Measurements from ENCODE around the gene RASA1. TPM values are rescaled to one million over a fixed set of nuclear protein-coding genes. Genes with fewer than 3 reads are reported as not detected.

Gene RASA1
- total and polyA plus RNA-seq, 5 donors from 2014 or later, result 6.8 to 37.8 (median 8.6) TPM

DNA sequence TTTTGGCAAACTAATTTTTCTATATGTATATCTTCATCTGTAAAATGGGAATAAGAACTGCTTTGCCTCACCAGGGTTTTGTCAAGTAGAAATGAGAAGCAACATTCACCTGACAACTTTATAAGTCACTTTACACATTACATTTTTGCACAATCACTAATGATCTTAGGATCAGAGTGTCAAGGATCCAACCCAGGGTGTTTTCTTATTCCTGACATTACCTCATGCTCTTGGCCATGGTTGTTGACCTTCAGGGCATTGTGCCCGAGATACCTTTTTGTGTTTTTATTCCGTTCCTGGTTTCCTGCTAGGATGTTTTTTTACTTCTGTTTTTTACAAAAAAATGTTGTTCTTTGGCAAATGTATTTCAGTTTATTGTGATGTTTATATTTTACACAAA is 22.2 kb upstream of the RASA1 start:
- Histone ChIP-seq H3K36me3 (ENCODE audit: control insufficient read depth, insufficient read depth, low read length) (no peaks in the 10 kb centered on the region), H3K27me3 (ENCODE audit: control insufficient read depth, insufficient read depth, low read length) (no peaks in the 10 kb centered on the region), H3K4me3 (ENCODE audit: low read depth, low read length) (no peak overlapping the region), H3K27ac (ENCODE audit: insufficient read depth, low read length, poor library complexity, severe bottlenecking) (no peak overlapping the region), H3K9me3 (ENCODE audit: control insufficient read depth in 2 of 2, low read length in 2 of 2) (no peaks in the 10 kb centered on the region), H3K4me1 (ENCODE audit: control insufficient read depth, insufficient read depth, low read length, poor library complexity, severe bottlenecking) (no peaks in the 10 kb centered on the region)
- no peak for DNase-seq
- no peak overlapping the region for H3K4me3 Mint-ChIP-seq
- peaks cover 0 to 5% (median 0%) of the 10 kb centered on the region in 4 donors for H3K4me1 Mint-ChIP-seq
- no peaks in the 10 kb centered on the region for H3K36me3 Mint-ChIP-seq
- H3K27me3 Mint-ChIP-seq, result no peaks in the 10 kb centered on the region
- no peaks in the 10 kb centered on the region for H3K9me3 Mint-ChIP-seq
- no peak for ATAC-seq (ENCODE audit: low read depth in 2 of 2)
- H3K27ac Mint-ChIP-seq, result no peak overlapping the region

DNA sequence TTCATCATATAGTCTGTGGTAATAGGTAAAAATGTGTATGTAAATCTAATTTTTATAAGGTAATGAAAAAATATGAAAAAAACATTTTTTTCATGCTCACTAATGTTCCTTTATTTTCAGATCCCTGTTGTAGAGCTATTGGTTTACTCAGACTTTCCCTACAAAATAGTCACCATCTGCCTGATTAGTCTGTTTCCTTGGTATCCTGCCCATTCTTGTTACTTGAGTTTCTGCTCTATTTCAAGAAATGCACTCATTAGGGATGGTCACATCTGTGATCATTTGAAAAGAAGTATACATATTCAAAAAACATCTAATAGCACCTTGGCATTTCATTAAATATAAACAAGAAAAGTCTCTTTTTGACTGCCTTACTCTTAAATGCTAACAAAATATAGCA is 21.6 kb upstream of the RASA1 start:
- H3K9me3 Mint-ChIP-seq, result no peaks in the 10 kb centered on the region
- H3K36me3 Mint-ChIP-seq, result no peaks in the 10 kb centered on the region
- no peaks in the 10 kb centered on the region for H3K27me3 Mint-ChIP-seq
- H3K4me3 Mint-ChIP-seq, result no peak overlapping the region
- DNase-seq (no peak), ATAC-seq (ENCODE audit: low read depth in 2 of 2) (no peak)
- Histone ChIP-seq H3K27me3 (ENCODE audit: control insufficient read depth, insufficient read depth, low read length) (no peaks in the 10 kb centered on the region), H3K4me3 (ENCODE audit: low read depth, low read length) (no peak overlapping the region), H3K9me3 (ENCODE audit: control insufficient read depth in 2 of 2, low read length in 2 of 2) (no peaks in the 10 kb centered on the region), H3K27ac (ENCODE audit: insufficient read depth, low read length, poor library complexity, severe bottlenecking) (no peak overlapping the region), H3K36me3 (ENCODE audit: control insufficient read depth, insufficient read depth, low read length) (no peaks in the 10 kb centered on the region), H3K4me1 (ENCODE audit: control insufficient read depth, insufficient read depth, low read length, poor library complexity, severe bottlenecking) (no peaks in the 10 kb centered on the region)
- H3K27ac Mint-ChIP-seq, result no peak overlapping the region
- H3K4me1 Mint-ChIP-seq, result peaks cover 0 to 5% (median 0%) of the 10 kb centered on the region in 4 donors

DNA sequence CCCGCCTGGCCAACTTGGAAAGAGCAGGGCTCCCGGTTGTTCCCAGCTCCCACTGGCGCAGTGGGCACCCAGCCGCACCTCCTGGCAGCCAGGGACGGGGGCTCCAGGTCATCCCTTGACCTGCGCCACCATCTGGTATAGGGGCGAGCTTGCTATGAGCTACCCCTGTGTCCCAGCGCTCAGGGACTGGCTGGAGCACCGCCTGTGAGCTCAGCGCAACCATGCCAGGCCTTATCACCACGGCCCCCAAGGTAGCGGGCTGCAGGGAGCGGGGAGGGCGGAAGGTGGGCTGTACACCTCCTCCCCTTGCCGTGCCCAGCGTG is 15.4 kb upstream of the RASA1 start:
- Mint-ChIP-seq H3K27me3 (peaks cover 19% of the 10 kb centered on the region), H3K9me3 (no peaks in the 10 kb centered on the region), H3K4me3 (no peak overlapping the region), H3K4me1 (no peaks in the 10 kb centered on the region), H3K27ac (no peak overlapping the region), H3K36me3 (no peaks in the 10 kb centered on the region)
- Histone ChIP-seq H3K9me3 (ENCODE audit: control insufficient read depth in 2 of 2, low read length in 2 of 2) (no peaks in the 10 kb centered on the region), H3K27me3 (ENCODE audit: control insufficient read depth, insufficient read depth, low read length) (no peaks in the 10 kb centered on the region), H3K27ac (ENCODE audit: insufficient read depth, low read length, poor library complexity, severe bottlenecking) (no peak overlapping the region), H3K4me3 (ENCODE audit: low read depth, low read length) (no peak overlapping the region), H3K4me1 (ENCODE audit: control insufficient read depth, insufficient read depth, low read length, poor library complexity, severe bottlenecking) (no peaks in the 10 kb centered on the region), H3K36me3 (ENCODE audit: control insufficient read depth, insufficient read depth, low read length) (no peaks in the 10 kb centered on the region)
- DNase-seq (no peak), ATAC-seq (ENCODE audit: low read depth in 2 of 2) (no peak)

DNA sequence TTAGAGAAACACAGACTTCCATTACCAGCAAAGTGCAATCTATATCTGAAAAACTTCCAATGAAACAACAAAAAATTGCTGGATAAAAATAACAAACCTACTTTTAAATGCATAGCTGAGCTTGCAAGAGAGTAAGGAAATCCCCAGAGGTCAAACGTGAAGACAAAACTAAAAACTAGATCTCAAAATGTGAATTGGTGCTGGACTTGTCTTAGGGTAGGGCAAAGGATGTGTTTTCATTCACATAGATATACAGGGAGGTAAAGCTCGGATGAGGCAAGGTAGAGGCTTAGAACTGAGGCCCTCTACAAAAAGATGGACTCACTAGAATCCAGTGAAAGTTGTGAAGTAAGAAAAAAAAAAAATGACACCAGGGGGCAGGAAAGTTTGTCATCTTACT is 13.6 kb upstream of the RASA1 start:
- Histone ChIP-seq H3K4me1 (ENCODE audit: control insufficient read depth, insufficient read depth, low read length, poor library complexity, severe bottlenecking) (no peaks in the 10 kb centered on the region), H3K36me3 (ENCODE audit: control insufficient read depth, insufficient read depth, low read length) (no peaks in the 10 kb centered on the region), H3K27ac (ENCODE audit: insufficient read depth, low read length, poor library complexity, severe bottlenecking) (no peak overlapping the region), H3K4me3 (ENCODE audit: low read depth, low read length) (no peak overlapping the region), H3K9me3 (ENCODE audit: control insufficient read depth in 2 of 2, low read length in 2 of 2) (no peaks in the 10 kb centered on the region), H3K27me3 (ENCODE audit: control insufficient read depth, insufficient read depth, low read length) (no peaks in the 10 kb centered on the region)
- Mint-ChIP-seq H3K27ac (no peak overlapping the region), H3K27me3 (peaks cover 19% of the 10 kb centered on the region), H3K4me1 (no peaks in the 10 kb centered on the region), H3K9me3 (no peaks in the 10 kb centered on the region), H3K36me3 (no peaks in the 10 kb centered on the region), H3K4me3 (no peak overlapping the region)
- ATAC-seq (ENCODE audit: low read depth in 2 of 2) (no peak), DNase-seq (no peak)

DNA sequence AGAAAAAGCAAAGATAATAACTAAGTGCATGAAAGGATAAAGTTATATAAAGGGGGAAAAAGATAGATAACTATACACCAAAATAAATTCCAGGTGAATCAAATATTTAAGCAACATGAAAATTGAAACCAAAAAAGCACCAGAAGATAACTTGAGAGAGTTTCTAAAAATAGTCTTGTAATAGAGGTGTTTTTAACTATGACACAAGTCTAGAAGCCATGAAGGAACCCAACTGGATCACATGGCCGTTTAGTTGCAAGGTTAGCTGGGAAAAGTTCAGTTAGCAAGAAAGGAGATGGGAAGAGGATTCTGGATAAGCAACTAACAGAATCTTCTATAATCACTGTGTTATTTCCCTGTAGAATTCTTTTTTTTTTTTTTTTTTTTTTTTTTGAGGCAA is 9.2 kb upstream of the RASA1 start:
- Histone ChIP-seq H3K9me3 (ENCODE audit: control insufficient read depth in 2 of 2, low read length in 2 of 2) (no peaks in the 10 kb centered on the region), H3K4me1 (ENCODE audit: control insufficient read depth, insufficient read depth, low read length, poor library complexity, severe bottlenecking) (no peaks in the 10 kb centered on the region), H3K4me3 (ENCODE audit: low read depth, low read length) (no peak overlapping the region), H3K27me3 (ENCODE audit: control insufficient read depth, insufficient read depth, low read length) (no peaks in the 10 kb centered on the region), H3K36me3 (ENCODE audit: control insufficient read depth, insufficient read depth, low read length) (no peaks in the 10 kb centered on the region), H3K27ac (ENCODE audit: insufficient read depth, low read length, poor library complexity, severe bottlenecking) (no peak overlapping the region)
- H3K4me1 Mint-ChIP-seq, result peaks cover 0 to 10% (median 2%) of the 10 kb centered on the region in 4 donors
- DNase-seq (no peak), ATAC-seq (ENCODE audit: low read depth in 2 of 2) (no peak)
- no peak overlapping the region for H3K4me3 Mint-ChIP-seq
- no peaks in the 10 kb centered on the region for H3K9me3 Mint-ChIP-seq
- H3K27me3 Mint-ChIP-seq, result peaks cover 19% of the 10 kb centered on the region
- no peaks in the 10 kb centered on the region for H3K36me3 Mint-ChIP-seq
- no peak overlapping the region for H3K27ac Mint-ChIP-seq

DNA sequence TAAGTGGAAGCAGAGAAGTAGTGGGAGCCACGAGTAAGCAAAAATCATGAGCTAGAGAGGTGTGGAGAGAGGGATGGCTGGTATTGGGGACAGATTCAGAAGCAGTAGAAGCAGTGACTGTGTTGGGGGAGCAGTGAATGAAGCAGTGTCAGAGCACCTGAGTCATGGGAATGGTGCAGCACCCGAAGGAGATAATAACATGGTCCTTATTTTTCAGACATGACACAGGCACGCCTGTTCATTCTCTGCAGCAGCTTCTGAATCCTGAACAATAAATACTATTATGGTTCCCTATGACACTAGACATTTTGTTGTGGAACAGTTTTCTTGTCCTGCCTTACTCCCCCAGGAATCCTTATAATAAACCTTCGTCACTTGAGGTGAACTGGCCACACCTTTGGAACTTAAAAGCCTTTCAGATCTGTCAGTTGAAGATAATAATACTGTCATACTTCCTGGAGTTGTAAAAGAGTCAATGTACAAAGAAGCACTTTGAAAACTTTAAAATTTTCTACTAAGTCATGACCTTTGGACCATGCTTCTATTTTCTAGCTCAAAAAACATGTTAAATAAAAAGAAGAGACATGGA is 7.0 kb upstream of the RASA1 start:
- no peak for ATAC-seq (ENCODE audit: low read depth in 2 of 2)

DNA sequence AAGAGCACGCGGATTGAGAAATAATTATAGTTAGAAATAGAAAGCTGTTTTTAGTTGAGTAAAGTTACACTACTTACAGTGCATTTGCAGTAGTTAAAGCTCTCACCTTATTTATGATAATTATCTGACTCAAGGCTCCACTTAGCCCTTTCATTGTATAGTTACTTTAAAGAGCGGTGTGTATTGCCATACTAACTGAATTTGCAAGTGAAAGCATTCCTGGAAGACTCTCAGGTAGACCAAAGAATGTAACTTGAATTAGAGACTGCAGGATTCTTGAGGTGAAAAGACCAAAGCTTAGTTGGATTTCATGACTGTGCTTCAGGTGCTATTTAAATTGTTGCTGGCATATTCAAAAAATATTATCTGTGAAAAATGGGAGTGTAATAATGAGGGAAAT is 4.2 kb upstream of the RASA1 start:
- no peak overlapping the region for H3K4me3 Mint-ChIP-seq
- peak overlapping the region in 1 of 3 donors; percentile 20 for H3K27ac Mint-ChIP-seq
- peaks cover 6% of the 10 kb centered on the region for H3K4me1 ChIP-seq (ENCODE audit: control insufficient read depth, insufficient read depth, low read length, poor library complexity, severe bottlenecking)
- no peaks in the 10 kb centered on the region for H3K9me3 ChIP-seq (ENCODE audit: control insufficient read depth in 2 of 2, low read length in 2 of 2)
- H3K27me3 Mint-ChIP-seq, result no peaks in the 10 kb centered on the region
- H3K4me1 Mint-ChIP-seq, result peaks cover 7 to 19% (median 9%) of the 10 kb centered on the region in 4 donors
- no peak overlapping the region for H3K27ac ChIP-seq (ENCODE audit: insufficient read depth, low read length, poor library complexity, severe bottlenecking)
- H3K4me3 ChIP-seq (ENCODE audit: low read depth, low read length), result no peak overlapping the region
- H3K27me3 ChIP-seq (ENCODE audit: control insufficient read depth, insufficient read depth, low read length), result no peaks in the 10 kb centered on the region
- no peak for DNase-seq
- no peak for ATAC-seq (ENCODE audit: low read depth in 2 of 2)
- no peaks in the 10 kb centered on the region for H3K36me3 Mint-ChIP-seq
- H3K36me3 ChIP-seq (ENCODE audit: control insufficient read depth, insufficient read depth, low read length), result no peaks in the 10 kb centered on the region
- H3K9me3 Mint-ChIP-seq, result no peaks in the 10 kb centered on the region

More for the DNA sequence above, 7.0 kb upstream of the RASA1 start:
- H3K36me3 Mint-ChIP-seq, result no peaks in the 10 kb centered on the region
- H3K4me1 ChIP-seq (ENCODE audit: control insufficient read depth, insufficient read depth, low read length, poor library complexity, severe bottlenecking), result no peaks in the 10 kb centered on the region
- peak overlapping the region in 1 of 3 donors; percentile 1 for H3K27ac Mint-ChIP-seq
- DNase-seq, result no peak
- H3K4me1 Mint-ChIP-seq, result peaks cover 0 to 10% (median 7%) of the 10 kb centered on the region in 4 donors
- no peaks in the 10 kb centered on the region for H3K9me3 ChIP-seq (ENCODE audit: control insufficient read depth in 2 of 2, low read length in 2 of 2)
- H3K27ac ChIP-seq (ENCODE audit: insufficient read depth, low read length, poor library complexity, severe bottlenecking), result no peak overlapping the region
- no peaks in the 10 kb centered on the region for H3K27me3 ChIP-seq (ENCODE audit: control insufficient read depth, insufficient read depth, low read length)
- no peak overlapping the region for H3K4me3 Mint-ChIP-seq
- H3K27me3 Mint-ChIP-seq, result peaks cover 11% of the 10 kb centered on the region
- no peak overlapping the region for H3K4me3 ChIP-seq (ENCODE audit: low read depth, low read length)
- H3K9me3 Mint-ChIP-seq, result no peaks in the 10 kb centered on the region
- no peaks in the 10 kb centered on the region for H3K36me3 ChIP-seq (ENCODE audit: control insufficient read depth, insufficient read depth, low read length)

DNA sequence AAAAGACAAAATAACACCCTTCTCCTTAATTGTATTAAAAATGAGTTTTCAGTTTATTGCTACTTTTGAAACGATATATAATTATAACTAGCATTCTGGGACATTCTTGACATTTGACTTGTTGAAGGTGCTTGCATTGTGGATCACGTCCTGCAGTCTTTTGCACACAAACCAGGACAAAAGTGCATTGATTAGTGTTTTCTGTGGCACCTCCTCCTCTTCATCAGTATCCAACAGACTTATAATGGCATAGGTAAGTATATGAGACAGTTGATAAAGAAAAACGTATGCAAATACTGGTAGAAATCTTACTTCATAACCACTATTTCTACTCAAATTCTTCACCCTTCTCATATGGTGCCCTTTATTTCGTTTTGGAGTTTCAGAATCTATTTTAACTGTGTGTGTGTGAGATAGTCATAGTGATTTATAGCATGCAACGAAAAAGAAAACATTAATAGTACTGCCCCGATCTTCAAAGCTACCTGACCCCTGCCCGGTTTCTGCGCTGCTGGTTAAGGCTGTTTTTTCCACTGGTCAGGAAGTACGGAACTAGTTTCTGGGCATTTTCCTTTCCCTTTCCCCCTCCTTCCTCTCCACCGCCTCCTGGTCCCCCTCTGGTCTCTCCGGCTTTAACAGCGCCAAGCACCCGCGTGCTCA is 639 bp upstream of the RASA1 start:
- peak overlapping the region; percentile 89 to 98 (median 92) for H3K27ac Mint-ChIP-seq
- no peaks in the 10 kb centered on the region for H3K36me3 ChIP-seq (ENCODE audit: control insufficient read depth, insufficient read depth, low read length)
- H3K4me1 Mint-ChIP-seq, result peaks cover 16 to 37% (median 27%) of the 10 kb centered on the region in 4 donors
- no peaks in the 10 kb centered on the region for H3K9me3 ChIP-seq (ENCODE audit: control insufficient read depth in 2 of 2, low read length in 2 of 2)
- peaks cover 6% of the 10 kb centered on the region for H3K36me3 Mint-ChIP-seq
- H3K4me3 Mint-ChIP-seq, result peak overlapping the region; percentile 97 to 100 (median 99)
- peaks cover 0 to 3% (median 0%) of the 10 kb centered on the region in 7 donors for H3K9me3 Mint-ChIP-seq
- H3K27ac ChIP-seq (ENCODE audit: insufficient read depth, low read length, poor library complexity, severe bottlenecking), result peak overlapping the region; percentile 80
- H3K27me3 Mint-ChIP-seq, result no peaks in the 10 kb centered on the region
- peaks cover 38% of the 10 kb centered on the region for H3K4me1 ChIP-seq (ENCODE audit: control insufficient read depth, insufficient read depth, low read length, poor library complexity, severe bottlenecking)
- peak in 1 of 3 donors; percentile 17 for DNase-seq
- ATAC-seq (ENCODE audit: low read depth in 2 of 2), result no peak
- H3K27me3 ChIP-seq (ENCODE audit: control insufficient read depth, insufficient read depth, low read length), result no peaks in the 10 kb centered on the region
- H3K4me3 ChIP-seq (ENCODE audit: low read depth, low read length), result peak overlapping the region; percentile 85

Measured in CD4-positive, CD25-positive, alpha-beta regulatory T cell (primary cell).